ENCODE results near the gene MOB4.

- TF ChIP-seq CTCF (IDR thresholded peaks at IDR 0.05; ENCODE audit: low read length), result no peak
- TF ChIP-seq EZH2phosphoT487 (IDR thresholded peaks at IDR 0.05; ENCODE audit: low read length), result no peak
Observed at GRCh38 chr2:197539734-197540133, 23.9 kb downstream of the MOB4 start.

Data from MM.1S (cell line).